Activated CD4-positive, alpha-beta memory T cell treated with anti-CD3 and anti-CD28 coated beads for 36 hours (primary cell): Measurements from ENCODE around the gene ABCA13. TPM values are rescaled to one million over a fixed set of nuclear protein-coding genes. Genes with fewer than 3 reads are reported as not detected.

Experiments used
- CTCF ChIA-PET: fragments of 350-600 bp; sonication (Branson Sonifier 250); formaldehyde crosslinking; loops from one replicate; lab custom pipeline; 2021; ENCODE audit warnings: antibody characterized with exemption, inconsistent platforms; lab: Charles Lee
- POLR2A ChIA-PET: fragments of 350-600 bp; sonication (Branson Sonifier 250); formaldehyde crosslinking; loops from one replicate; lab custom pipeline; 2021; ENCODE audit warnings: antibody characterized with exemption; lab: Charles Lee
- DNase-seq: peaks from one replicate; pipeline ENCODE4 v3.0.0-alpha.2; 2020
- H3K27ac Mint-ChIP-seq: one replicate; pipeline ENCODE4 v1.8.0; 2021; ENCODE audit warnings: mixed read lengths
- H3K27me3 Mint-ChIP-seq: one replicate; pipeline ENCODE4 v1.8.0; 2021; ENCODE audit warnings: mixed read lengths
- H3K36me3 Mint-ChIP-seq: one replicate; pipeline ENCODE4 v1.8.0; 2021; ENCODE audit warnings: mixed read lengths
- H3K4me1 Mint-ChIP-seq: one replicate; pipeline ENCODE4 v1.8.0; 2021; ENCODE audit warnings: low read depth, mixed read lengths
- H3K4me3 Mint-ChIP-seq: one replicate; pipeline ENCODE4 v1.8.0; 2021; ENCODE audit warnings: mild to moderate bottlenecking, mixed read lengths
- H3K9me3 Mint-ChIP-seq: one replicate; pipeline ENCODE4 v1.8.0; 2021; ENCODE audit warnings: mixed read lengths
- intact Hi-C: fragments of 100-400 bp; cut with micrococcal nuclease; formaldehyde crosslinking; loops from one replicate; pipeline ENCODE4 v1.15.1; 2023
- total RNA-seq, 2 experiments: library from RNA; stranded (reverse); gene quantifications; one replicate each; pipeline ENCODE4 v1.2.3, GENCODE V29; 2021

Gene ABCA13
- total RNA-seq, 2 experiments from 2014 or later: not detected

DNA sequence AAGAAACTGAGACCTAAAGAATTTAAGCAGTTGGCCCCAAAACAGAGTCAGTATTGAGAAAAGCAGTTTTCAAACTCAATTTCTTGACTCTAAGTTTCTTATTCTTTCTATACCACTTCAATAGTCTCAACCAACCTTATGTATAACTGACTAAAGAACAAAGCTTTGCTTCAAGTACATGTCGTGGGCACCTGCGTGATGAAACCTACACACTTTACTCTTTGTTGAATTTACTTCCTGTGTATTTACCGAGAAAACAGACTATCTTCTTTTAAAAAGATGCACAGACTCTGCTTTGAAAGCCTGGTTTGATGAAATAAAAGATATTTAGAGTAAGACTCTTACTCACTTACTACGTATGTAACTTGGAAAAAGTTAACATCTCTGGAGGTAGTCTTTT, 455.9 kb downstream of the ABCA13 start:
- CTCF ChIA-PET: no interaction called here
- intact Hi-C loops: no loop called here

DNA sequence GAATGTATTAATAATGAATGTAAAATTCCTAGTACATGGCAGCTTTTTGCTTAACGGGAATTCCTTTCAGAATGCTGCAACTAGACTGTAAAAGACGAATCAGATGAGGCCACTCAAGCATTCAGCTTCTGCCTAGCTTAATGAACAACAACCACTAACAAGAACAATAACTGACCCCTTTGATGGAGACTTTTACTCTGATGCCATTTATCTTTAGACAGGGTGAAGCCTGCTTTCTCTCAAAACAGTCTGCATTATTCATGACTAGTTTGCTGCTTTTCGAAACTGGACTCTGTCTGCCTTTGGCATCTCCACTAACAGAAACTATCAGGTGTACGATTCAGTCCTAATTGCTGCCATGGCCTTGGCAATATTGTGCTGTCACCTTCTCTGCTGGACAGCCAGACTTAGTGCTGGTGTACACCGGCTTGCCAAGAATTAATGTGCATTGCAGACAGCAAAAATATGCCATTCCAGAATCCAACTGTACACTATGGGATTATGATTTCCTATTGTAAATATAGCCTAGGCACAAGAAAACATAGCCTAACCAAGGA, 457.6 kb downstream of the ABCA13 start:
- no peaks in the 10 kb centered on the region for H3K27me3 Mint-ChIP-seq
- DNase-seq: no peak

More for the DNA sequence above, 455.9 kb downstream of the ABCA13 start:
- no peak for DNase-seq
- no peaks in the 10 kb centered on the region for H3K4me1 Mint-ChIP-seq
- no peak overlapping the region for H3K4me3 Mint-ChIP-seq
- no peaks in the 10 kb centered on the region for H3K9me3 Mint-ChIP-seq
- no peak overlapping the region for H3K27ac Mint-ChIP-seq
- H3K27me3 Mint-ChIP-seq: no peaks in the 10 kb centered on the region
- POLR2A ChIA-PET: no interaction called here
- no peaks in the 10 kb centered on the region for H3K36me3 Mint-ChIP-seq

DNA sequence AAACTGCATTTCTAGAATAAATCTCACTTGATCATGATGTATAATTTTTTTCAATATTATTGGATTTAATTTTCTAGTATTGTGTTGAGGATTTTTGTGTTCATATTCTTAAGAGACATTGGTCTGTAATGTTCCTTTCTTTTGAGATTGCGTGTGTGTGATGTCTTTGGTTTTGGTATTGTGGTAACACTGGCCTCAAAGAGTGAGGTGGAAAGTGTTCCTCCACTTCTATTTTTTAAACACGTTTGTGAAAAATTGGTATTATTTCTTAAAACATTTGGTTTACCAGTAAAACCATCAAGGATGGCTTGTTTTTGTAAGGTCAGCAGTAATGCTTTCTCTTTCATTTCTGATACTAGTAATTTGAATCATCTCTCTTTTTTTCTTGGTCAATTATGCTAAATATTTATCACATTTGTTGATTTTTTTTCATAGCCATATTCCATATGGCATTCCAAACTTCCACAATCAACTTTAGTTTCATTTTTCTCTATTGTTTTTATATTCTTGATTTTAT, 462.9 kb downstream of the ABCA13 start:
- H3K27ac Mint-ChIP-seq: no peak overlapping the region
- ChIA-PET POLR2A (no interaction called here), CTCF (no interaction called here)
- H3K4me3 Mint-ChIP-seq: no peak overlapping the region
- no peak for DNase-seq
- intact Hi-C loops: no loop called here
- no peaks in the 10 kb centered on the region for H3K36me3 Mint-ChIP-seq
- no peaks in the 10 kb centered on the region for H3K4me1 Mint-ChIP-seq
- peaks cover 2% of the 10 kb centered on the region for H3K9me3 Mint-ChIP-seq
- no peaks in the 10 kb centered on the region for H3K27me3 Mint-ChIP-seq

More for the DNA sequence above, 457.6 kb downstream of the ABCA13 start:
- Mint-ChIP-seq H3K4me1 (no peaks in the 10 kb centered on the region), H3K36me3 (no peaks in the 10 kb centered on the region), H3K4me3 (no peak overlapping the region), H3K9me3 (no peaks in the 10 kb centered on the region), H3K27ac (no peak overlapping the region)
- ChIA-PET POLR2A (no interaction called here), CTCF (no interaction called here)
- intact Hi-C loops: no loop called here

DNA sequence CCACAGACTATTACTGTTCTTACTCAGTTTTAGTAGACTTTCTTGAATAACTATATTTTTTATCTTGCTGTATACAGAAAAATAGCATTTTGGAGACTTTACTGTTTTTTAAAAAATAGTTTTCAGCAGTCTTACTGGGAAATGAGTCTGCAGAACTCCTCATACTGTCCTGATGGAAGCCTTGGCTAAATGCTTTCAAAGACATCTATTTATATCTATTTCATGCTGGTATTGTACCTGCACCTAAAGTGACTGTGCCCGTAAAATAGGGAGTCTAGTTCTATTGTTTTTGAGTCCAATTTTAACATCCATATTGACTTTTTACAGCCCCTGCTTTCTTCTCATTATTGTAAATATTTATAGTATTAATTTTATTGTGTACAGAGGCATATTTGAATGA, 464.5 kb downstream of the ABCA13 start:
- intact Hi-C loops: no loop called here
- H3K4me1 Mint-ChIP-seq: no peaks in the 10 kb centered on the region
- no peaks in the 10 kb centered on the region for H3K27me3 Mint-ChIP-seq
- H3K9me3 Mint-ChIP-seq: peaks cover 2% of the 10 kb centered on the region
- no peak overlapping the region for H3K27ac Mint-ChIP-seq
- POLR2A ChIA-PET: no interaction called here
- no peak for DNase-seq
- CTCF ChIA-PET: no interaction called here
- no peak overlapping the region for H3K4me3 Mint-ChIP-seq
- H3K36me3 Mint-ChIP-seq: no peaks in the 10 kb centered on the region

DNA sequence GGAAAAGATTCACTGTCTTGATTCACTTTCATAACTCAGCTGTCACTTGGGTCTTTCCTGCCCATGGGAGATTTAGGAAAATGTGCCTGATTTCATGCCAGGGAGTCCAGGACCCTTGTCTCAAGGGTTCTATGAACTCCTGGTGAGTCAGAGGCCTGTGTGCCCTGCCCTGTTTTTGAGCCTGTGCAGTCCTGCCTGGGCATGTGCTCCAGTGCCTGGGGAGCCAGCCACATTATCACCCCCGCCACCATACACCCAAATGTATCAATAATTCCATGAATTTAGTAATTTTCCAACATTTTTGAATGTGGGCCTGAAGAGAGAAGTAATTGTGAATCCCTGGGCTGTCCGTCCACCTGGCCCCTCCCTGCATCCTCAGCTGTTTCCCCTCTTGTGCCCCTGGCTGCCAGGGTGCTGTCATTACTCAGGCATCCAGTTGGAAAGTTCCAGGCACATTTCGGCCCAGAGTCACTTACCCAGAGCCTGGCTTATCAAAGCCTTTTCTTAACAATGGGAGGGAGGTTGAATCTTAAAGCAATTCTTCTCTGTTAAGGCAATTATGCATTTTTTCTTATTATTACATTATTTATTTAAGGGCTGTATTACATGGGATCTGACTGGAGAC, 465.2 kb downstream of the ABCA13 start:
- CTCF ChIA-PET: no interaction called here
- Mint-ChIP-seq H3K27me3 (no peaks in the 10 kb centered on the region), H3K27ac (no peak overlapping the region), H3K9me3 (peaks cover 2% of the 10 kb centered on the region), H3K4me1 (no peaks in the 10 kb centered on the region), H3K4me3 (no peak overlapping the region), H3K36me3 (no peaks in the 10 kb centered on the region)
- DNase-seq: no peak
- POLR2A ChIA-PET: no interaction called here
- intact Hi-C loops: no loop called here

DNA sequence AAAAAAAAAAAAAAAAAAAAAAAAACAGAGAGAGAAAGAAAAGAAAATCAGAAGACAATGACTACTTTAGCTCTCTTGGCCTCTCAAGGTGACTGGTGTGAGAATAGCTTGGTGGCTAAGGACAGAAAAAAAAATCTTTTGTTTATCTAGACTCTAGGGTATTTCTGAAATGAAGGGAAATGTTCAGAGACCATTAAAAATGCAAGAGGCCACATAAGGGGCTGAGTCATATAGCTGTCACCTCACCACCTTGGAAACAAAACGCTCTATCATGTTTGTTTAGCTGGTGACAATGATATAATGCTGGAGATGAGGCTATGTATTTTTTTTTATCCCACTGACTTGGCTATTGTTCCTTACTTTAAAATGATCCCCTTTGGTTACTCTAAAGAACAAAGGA, 466.1 kb downstream of the ABCA13 start:
- Mint-ChIP-seq H3K27ac (no peak overlapping the region), H3K9me3 (peaks cover 2% of the 10 kb centered on the region), H3K4me3 (no peak overlapping the region), H3K36me3 (no peaks in the 10 kb centered on the region), H3K4me1 (no peaks in the 10 kb centered on the region), H3K27me3 (no peaks in the 10 kb centered on the region)
- ChIA-PET POLR2A (no interaction called here), CTCF (no interaction called here)
- DNase-seq: no peak
- intact Hi-C loops: no loop called here

DNA sequence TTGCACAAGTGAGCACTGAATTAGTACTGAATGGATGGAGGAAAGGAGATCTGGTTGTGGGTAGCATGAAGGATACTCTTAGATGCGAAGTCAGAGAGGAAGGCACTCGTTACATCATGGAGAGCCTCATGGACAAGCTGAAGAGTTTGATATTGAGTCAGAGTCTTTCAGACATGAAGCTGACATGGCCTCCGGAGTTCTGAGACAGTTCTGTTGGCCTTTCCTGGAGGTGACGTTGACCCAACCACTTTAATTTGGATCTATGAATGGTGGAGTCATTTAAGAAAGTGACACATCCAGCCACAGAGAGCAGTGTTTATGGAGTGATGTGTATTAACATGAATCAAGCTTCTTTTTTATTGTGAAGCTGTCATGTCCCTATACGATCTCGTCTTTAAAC, 466.8 kb downstream of the ABCA13 start:
- H3K4me3 Mint-ChIP-seq: no peak overlapping the region
- ChIA-PET POLR2A (no interaction called here), CTCF (no interaction called here)
- intact Hi-C loops: no loop called here
- H3K36me3 Mint-ChIP-seq: no peaks in the 10 kb centered on the region
- no peaks in the 10 kb centered on the region for H3K4me1 Mint-ChIP-seq
- H3K27ac Mint-ChIP-seq: no peak overlapping the region
- no peak for DNase-seq
- H3K27me3 Mint-ChIP-seq: no peaks in the 10 kb centered on the region
- peaks cover 2% of the 10 kb centered on the region for H3K9me3 Mint-ChIP-seq

DNA sequence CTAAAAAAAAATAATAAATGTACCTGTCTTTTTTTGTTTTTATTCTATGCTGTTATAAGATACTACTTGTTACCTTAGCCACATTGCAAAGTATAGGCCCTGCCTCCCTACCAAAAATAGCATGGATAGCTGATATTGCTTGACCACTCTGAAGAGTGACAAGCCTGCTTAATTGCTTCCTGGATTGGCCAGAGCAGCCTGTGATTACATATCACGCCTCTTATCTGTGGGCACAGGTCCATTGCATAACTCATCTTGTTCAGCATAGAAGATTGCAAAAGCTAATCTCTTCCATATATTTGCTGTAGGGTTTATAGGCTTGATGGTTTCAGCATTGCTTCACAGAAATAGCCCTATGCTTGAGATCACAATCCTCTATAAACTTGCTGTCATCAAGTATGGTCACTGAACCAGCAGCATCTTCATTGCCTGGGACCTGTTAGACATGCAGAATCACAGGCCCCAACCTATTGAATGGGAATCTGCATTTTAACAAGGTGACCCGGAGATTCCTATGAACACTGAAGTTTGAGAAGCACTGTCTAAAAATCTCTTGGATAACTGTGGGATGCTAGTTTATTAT, 472.3 kb downstream of the ABCA13 start:
- Mint-ChIP-seq H3K27ac (no peak overlapping the region), H3K4me1 (no peaks in the 10 kb centered on the region), H3K4me3 (no peak overlapping the region), H3K9me3 (no peaks in the 10 kb centered on the region), H3K36me3 (no peaks in the 10 kb centered on the region), H3K27me3 (no peaks in the 10 kb centered on the region)
- no peak for DNase-seq
- POLR2A ChIA-PET: no interaction called here
- intact Hi-C loops: no loop called here
- CTCF ChIA-PET: no interaction called here

DNA sequence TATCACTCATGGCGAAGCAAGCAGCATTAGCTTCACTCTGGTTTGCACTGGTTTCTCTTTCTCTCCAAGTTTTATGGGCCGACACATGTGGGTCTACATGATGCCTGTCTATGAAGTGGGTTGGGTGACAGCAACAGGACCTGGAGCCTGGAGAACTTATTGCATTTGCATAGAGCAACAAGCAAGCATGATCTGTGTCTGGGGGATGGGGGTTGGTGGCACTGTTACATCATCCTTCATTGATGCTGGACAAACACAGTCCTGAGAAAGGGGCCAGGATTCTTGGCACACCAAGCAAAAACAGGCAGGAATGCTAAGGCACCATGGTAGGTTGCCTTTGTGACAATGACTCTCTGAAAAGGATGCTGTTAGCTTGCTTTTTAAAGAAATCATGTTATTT, 486.9 kb downstream of the ABCA13 start:
- H3K27ac Mint-ChIP-seq: no peak overlapping the region
- H3K36me3 Mint-ChIP-seq: no peaks in the 10 kb centered on the region
- H3K4me1 Mint-ChIP-seq: no peaks in the 10 kb centered on the region
- ChIA-PET CTCF (no interaction called here), POLR2A (no interaction called here)
- no peak overlapping the region for H3K4me3 Mint-ChIP-seq
- peaks cover 3% of the 10 kb centered on the region for H3K9me3 Mint-ChIP-seq
- intact Hi-C loops: no loop called here
- H3K27me3 Mint-ChIP-seq: no peaks in the 10 kb centered on the region
- DNase-seq: no peak

DNA sequence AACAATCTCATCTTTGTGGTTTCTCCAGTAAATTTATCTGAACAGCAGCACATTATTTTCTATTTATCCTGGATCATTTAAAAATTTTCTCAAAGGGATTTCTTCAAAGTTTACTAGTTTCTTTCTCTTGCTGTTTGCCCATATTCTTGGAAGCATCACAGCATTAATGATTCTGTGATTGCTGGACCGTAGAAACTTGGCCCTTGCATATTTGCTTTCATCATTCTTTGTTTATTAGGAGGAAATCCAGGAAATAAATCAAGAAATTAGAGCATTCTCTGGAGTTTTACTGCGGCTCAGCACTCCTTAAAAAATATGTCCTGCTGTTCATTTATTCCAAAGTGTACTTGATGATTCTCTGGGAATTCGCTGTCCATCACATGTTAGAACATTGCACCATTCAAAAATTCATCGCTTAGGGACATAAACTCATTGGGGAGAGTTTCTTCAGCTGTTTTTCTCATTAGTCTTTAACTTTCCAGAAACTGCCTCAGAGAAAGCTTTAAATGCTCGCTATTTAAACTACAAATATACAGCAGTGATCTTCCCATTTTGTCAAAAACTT, 489.1 kb downstream of the ABCA13 start:
- H3K9me3 Mint-ChIP-seq: peaks cover 3% of the 10 kb centered on the region
- ChIA-PET CTCF (no interaction called here), POLR2A (no interaction called here)
- no peak for DNase-seq
- H3K27me3 Mint-ChIP-seq: no peaks in the 10 kb centered on the region
- no peak overlapping the region for H3K4me3 Mint-ChIP-seq
- no peaks in the 10 kb centered on the region for H3K4me1 Mint-ChIP-seq
- intact Hi-C loops: no loop called here
- no peak overlapping the region for H3K27ac Mint-ChIP-seq
- no peaks in the 10 kb centered on the region for H3K36me3 Mint-ChIP-seq

DNA sequence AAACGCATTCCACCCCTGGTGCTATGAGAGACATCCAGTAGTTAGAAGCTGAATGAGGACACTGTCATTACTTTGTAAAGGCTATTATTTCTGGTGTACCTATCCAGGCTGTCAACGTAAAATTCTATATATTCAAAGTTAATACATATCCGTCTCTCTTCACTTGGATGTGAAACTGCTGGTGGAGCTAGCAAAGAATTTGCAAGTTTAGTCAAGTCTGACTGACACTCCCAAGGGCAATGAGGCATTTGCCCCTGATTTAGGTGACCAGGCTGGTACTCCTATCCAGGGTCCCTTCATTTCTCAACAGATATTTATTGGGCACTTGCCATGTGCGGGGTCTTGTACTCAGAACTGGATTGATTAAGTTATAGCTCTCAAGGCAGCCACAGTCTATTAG, 493.0 kb downstream of the ABCA13 start:
- Mint-ChIP-seq H3K9me3 (peaks cover 3% of the 10 kb centered on the region), H3K27me3 (no peaks in the 10 kb centered on the region), H3K4me3 (no peak overlapping the region), H3K4me1 (no peaks in the 10 kb centered on the region), H3K36me3 (no peaks in the 10 kb centered on the region), H3K27ac (no peak overlapping the region)
- ChIA-PET POLR2A (no interaction called here), CTCF (no interaction called here)
- intact Hi-C loops: no loop called here
- no peak for DNase-seq

DNA sequence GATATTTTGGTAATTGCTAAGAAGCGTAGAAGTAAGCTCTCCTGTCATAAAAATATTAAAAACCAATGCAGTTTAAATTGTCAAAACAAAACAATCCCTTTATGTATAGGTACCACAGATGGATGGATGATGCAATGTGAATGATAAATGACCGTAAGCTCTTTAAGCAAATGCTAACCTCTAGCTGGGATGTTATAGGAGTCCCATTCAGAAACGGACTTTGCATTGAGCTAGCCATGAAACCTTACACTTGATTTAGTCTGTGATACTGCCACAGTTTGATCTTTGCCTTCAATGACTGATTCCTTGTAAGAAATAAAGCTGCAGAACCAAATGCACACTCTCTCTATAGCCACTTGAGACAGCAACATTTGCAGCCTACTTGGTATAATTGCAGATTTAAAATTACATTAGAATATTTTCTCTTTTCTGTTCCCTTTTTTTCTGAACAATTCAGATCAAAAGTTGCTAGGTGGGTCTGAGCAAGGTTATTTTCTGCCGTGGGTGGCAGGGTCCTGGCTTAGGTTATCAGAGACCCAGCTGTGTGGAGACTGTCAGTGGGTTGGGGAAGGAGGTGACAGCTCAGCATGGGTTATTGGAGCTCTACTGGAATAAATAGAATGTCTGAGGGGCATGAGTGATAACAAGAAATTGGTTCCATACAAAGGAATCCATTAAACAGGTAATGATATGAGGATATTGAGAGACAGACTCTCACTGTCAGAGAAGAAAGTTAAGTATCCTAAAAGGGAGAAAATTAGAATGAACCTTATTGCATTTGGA, 494.3 kb downstream of the ABCA13 start:
- Mint-ChIP-seq H3K27me3 (no peaks in the 10 kb centered on the region), H3K9me3 (peaks cover 3% of the 10 kb centered on the region), H3K4me3 (no peak overlapping the region), H3K4me1 (no peaks in the 10 kb centered on the region), H3K36me3 (no peaks in the 10 kb centered on the region), H3K27ac (no peak overlapping the region)
- CTCF ChIA-PET: no interaction called here
- POLR2A ChIA-PET: no interaction called here
- DNase-seq: no peak
- intact Hi-C loops: no loop called here
